T-helper 2 cell treated with Interferon-gamma antibody and Interleukin-4, amounts not matched to agents 5 μg/mL and 100 μg/mL, for 36 hours (primary cell): ENCODE data around the gene SCN4A.
"Not testable (repeated sequence)": the region's sequence is repeated elsewhere in the genome, so short reads cannot be mapped to it uniquely, and the experiment has no call there.

Experiments used
- DNase-seq: peaks from one replicate; pipeline ENCODE4 v3.0.0; 2021; ENCODE audit warnings: low spot score
- H3K27ac Mint-ChIP-seq: one replicate; pipeline ENCODE4 v1.8.0; 2021; ENCODE audit warnings: mild to moderate bottlenecking, mixed read lengths
- H3K27me3 Mint-ChIP-seq: one replicate; pipeline ENCODE4 v1.8.0; 2021; ENCODE audit warnings: low read depth, mixed read lengths
- H3K36me3 Mint-ChIP-seq: one replicate; pipeline ENCODE4 v1.8.0; 2021; ENCODE audit warnings: low read depth, mixed read lengths
- H3K4me1 Mint-ChIP-seq: one replicate; pipeline ENCODE4 v1.8.0; 2021; ENCODE audit warnings: low read depth, mixed read lengths
- H3K4me3 Mint-ChIP-seq: one replicate; pipeline ENCODE4 v1.8.0; 2022; ENCODE audit warnings: mild to moderate bottlenecking, moderate library complexity, mixed read lengths
- H3K9me3 Mint-ChIP-seq: one replicate; pipeline ENCODE4 v1.8.0; 2021; ENCODE audit warnings: mixed read lengths

The SCN4A gene

GRCh38 chr17:63972796-63973195 is at the start of gene SCN4A:
TSS of gene SCN4A (minus strand) at chr17:63972918. CDS start at chr17:63972841, 77 bp downstream.
- H3K36me3 Mint-ChIP-seq, result no peaks in the 10 kb centered on the region
- no peak within 1 kb of the TSS for H3K27ac Mint-ChIP-seq
- H3K4me1 Mint-ChIP-seq, result peaks cover 4% of the 10 kb centered on the region
- H3K4me3 Mint-ChIP-seq, result no peak within 1 kb of the TSS
- no peaks in the 10 kb centered on the region for H3K9me3 Mint-ChIP-seq
- H3K27me3 Mint-ChIP-seq, result peaks cover 3% of the 10 kb centered on the region
- DNase-seq, result no peak

- H3K27ac Mint-ChIP-seq, result peak within 1 kb of the TSS; percentile 100
- DNase-seq, result peak; percentile 84
- H3K27me3 Mint-ChIP-seq, result no peaks in the 10 kb centered on the region
- peaks cover 3% of the 10 kb centered on the region for H3K9me3 Mint-ChIP-seq
- peaks cover 21% of the 10 kb centered on the region for H3K36me3 Mint-ChIP-seq
- H3K4me3 Mint-ChIP-seq, result peak within 1 kb of the TSS; percentile 100
- peaks cover 60% of the 10 kb centered on the region for H3K4me1 Mint-ChIP-seq
Observed at GRCh38 chr17:64020056-64020766, 47.5 kb upstream of the SCN4A start, which contains the start of gene ICAM2. TSS of gene ICAM2 (minus strand) at chr17:64020633. CDS start at chr17:64006691, 13,942 bp downstream.

- Mint-ChIP-seq H3K36me3 (peaks cover 25% of the 10 kb centered on the region), H3K4me3 (peak overlapping the region; percentile 100), H3K4me1 (peaks cover 58% of the 10 kb centered on the region), H3K27ac (peak overlapping the region; percentile 100)
- not testable (repeated sequence) for H3K9me3 Mint-ChIP-seq, DNase-seq, H3K27me3 Mint-ChIP-seq
Observed at GRCh38 chr17:64019551-64019961, 46.8 kb upstream of the SCN4A start.

- DNase-seq, result no peak
- H3K27me3 Mint-ChIP-seq, result no peaks in the 10 kb centered on the region
- H3K36me3 Mint-ChIP-seq, result peaks cover 23% of the 10 kb centered on the region
- peaks cover 56% of the 10 kb centered on the region for H3K4me1 Mint-ChIP-seq
- H3K9me3 Mint-ChIP-seq, result peaks cover 3% of the 10 kb centered on the region
- peak overlapping the region; percentile 98 for H3K27ac Mint-ChIP-seq
- peak overlapping the region; percentile 100 for H3K4me3 Mint-ChIP-seq
Observed at GRCh38 chr17:64017381-64017980, 44.8 kb upstream of the SCN4A start.

GRCh38 chr17:64016974-64017373 is 44.3 kb upstream of the SCN4A start:
- Mint-ChIP-seq H3K36me3 (peaks cover 23% of the 10 kb centered on the region), H3K4me3 (peak overlapping the region; percentile 100), H3K27me3 (no peaks in the 10 kb centered on the region), H3K27ac (peak overlapping the region; percentile 98), H3K4me1 (peaks cover 53% of the 10 kb centered on the region), H3K9me3 (peaks cover 3% of the 10 kb centered on the region)
- DNase-seq, result no peak

GRCh38 chr17:64016231-64016784 is 43.6 kb upstream of the SCN4A start:
- DNase-seq, result no peak
- Mint-ChIP-seq H3K9me3 (peaks cover 3% of the 10 kb centered on the region), H3K27me3 (no peaks in the 10 kb centered on the region), H3K4me3 (peak overlapping the region; percentile 100), H3K36me3 (peaks cover 27% of the 10 kb centered on the region), H3K4me1 (peaks cover 56% of the 10 kb centered on the region), H3K27ac (peak overlapping the region; percentile 98)

GRCh38 chr17:64015447-64015846 is 42.7 kb upstream of the SCN4A start:
- no peak for DNase-seq
- Mint-ChIP-seq H3K4me1 (peaks cover 52% of the 10 kb centered on the region), H3K27ac (peak overlapping the region; percentile 98), H3K9me3 (peaks cover 3% of the 10 kb centered on the region), H3K27me3 (no peaks in the 10 kb centered on the region), H3K4me3 (peak overlapping the region; percentile 100), H3K36me3 (peaks cover 31% of the 10 kb centered on the region)

GRCh38 chr17:64009571-64010402 is 37.1 kb upstream of the SCN4A start:
- no peak overlapping the region for H3K4me3 Mint-ChIP-seq
- H3K9me3 Mint-ChIP-seq, result no peaks in the 10 kb centered on the region
- peaks cover 31% of the 10 kb centered on the region for H3K4me1 Mint-ChIP-seq
- H3K27ac Mint-ChIP-seq, result peak overlapping the region; percentile 55
- peaks cover 39% of the 10 kb centered on the region for H3K36me3 Mint-ChIP-seq
- H3K27me3 Mint-ChIP-seq, result no peaks in the 10 kb centered on the region
- DNase-seq, result no peak

- no peaks in the 10 kb centered on the region for H3K9me3 Mint-ChIP-seq
- H3K4me1 Mint-ChIP-seq, result peaks cover 24% of the 10 kb centered on the region
- H3K27ac Mint-ChIP-seq, result no peak overlapping the region
- H3K4me3 Mint-ChIP-seq, result no peak overlapping the region
- no peaks in the 10 kb centered on the region for H3K27me3 Mint-ChIP-seq
- DNase-seq, result no peak
- peaks cover 45% of the 10 kb centered on the region for H3K36me3 Mint-ChIP-seq
Observed at GRCh38 chr17:64008830-64009229, 36.1 kb upstream of the SCN4A start.

- H3K27ac Mint-ChIP-seq, result no peak overlapping the region
- peaks cover 49% of the 10 kb centered on the region for H3K36me3 Mint-ChIP-seq
- no peaks in the 10 kb centered on the region for H3K27me3 Mint-ChIP-seq
- DNase-seq, result no peak
- H3K4me3 Mint-ChIP-seq, result no peak overlapping the region
- no peaks in the 10 kb centered on the region for H3K9me3 Mint-ChIP-seq
- H3K4me1 Mint-ChIP-seq, result peaks cover 20% of the 10 kb centered on the region
Observed at GRCh38 chr17:64008346-64008745, 35.6 kb upstream of the SCN4A start.

- peaks cover 19% of the 10 kb centered on the region for H3K4me1 Mint-ChIP-seq
- H3K4me3 Mint-ChIP-seq, result no peak overlapping the region
- no peaks in the 10 kb centered on the region for H3K27me3 Mint-ChIP-seq
- DNase-seq, result no peak
- no peaks in the 10 kb centered on the region for H3K9me3 Mint-ChIP-seq
- H3K36me3 Mint-ChIP-seq, result peaks cover 49% of the 10 kb centered on the region
- peak overlapping the region; percentile 55 for H3K27ac Mint-ChIP-seq
Observed at GRCh38 chr17:64007838-64008282, 35.1 kb upstream of the SCN4A start.

GRCh38 chr17:64007089-64007837 is 34.5 kb upstream of the SCN4A start:
- Mint-ChIP-seq H3K27ac (peak overlapping the region; percentile 55), H3K36me3 (peaks cover 49% of the 10 kb centered on the region), H3K4me1 (peaks cover 19% of the 10 kb centered on the region)
- not testable (repeated sequence) for H3K27me3 Mint-ChIP-seq, H3K9me3 Mint-ChIP-seq, DNase-seq, H3K4me3 Mint-ChIP-seq
